ENCODE measurements around the gene KRTAP10-1. TPM values are rescaled to one million over a fixed set of nuclear protein-coding genes. Genes with fewer than 3 reads are reported as not detected.

Gene KRTAP10-1
- total RNA-seq, 3 donors from 2014 or later, result not detected

DNA sequence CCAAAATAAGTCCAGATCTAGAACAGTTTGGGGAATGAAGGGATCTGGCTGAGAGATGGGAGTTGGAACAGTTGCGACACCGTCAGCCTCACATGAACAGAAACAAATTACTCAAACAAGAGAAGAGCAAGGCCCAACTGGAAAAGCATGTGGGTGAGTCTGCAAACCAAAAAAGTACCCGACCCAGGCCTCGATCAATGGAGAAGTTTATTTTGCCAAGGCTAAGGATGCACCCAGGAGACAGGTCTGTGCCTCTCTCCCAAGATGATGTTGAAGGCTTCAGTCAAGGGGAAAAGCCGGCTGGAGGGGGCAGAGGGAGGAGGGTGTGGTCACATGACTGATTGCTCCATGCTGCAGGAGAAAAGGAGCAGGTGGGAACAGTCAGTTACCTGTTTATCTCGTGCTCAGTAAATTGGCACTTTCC is 42.3 kb downstream of the KRTAP10-1 start:
- H3K9me3 ChIP-seq, result peaks cover 4% of the 10 kb centered on the region
- no peak overlapping the region for H3K4me3 ChIP-seq
- peak; percentile 38 for ATAC-seq
- no peaks in the 10 kb centered on the region for H3K36me3 ChIP-seq (ENCODE audit: low read depth)
- H3K4me1 ChIP-seq (ENCODE audit: low read depth), result peaks cover 3% of the 10 kb centered on the region
- no peak for DNase-seq
- intact Hi-C loops (cut with DNase I, micrococcal nuclease), result no loop called here
- no peak for TF ChIP-seq CTCF (IDR thresholded peaks at IDR 0.05)

DNA sequence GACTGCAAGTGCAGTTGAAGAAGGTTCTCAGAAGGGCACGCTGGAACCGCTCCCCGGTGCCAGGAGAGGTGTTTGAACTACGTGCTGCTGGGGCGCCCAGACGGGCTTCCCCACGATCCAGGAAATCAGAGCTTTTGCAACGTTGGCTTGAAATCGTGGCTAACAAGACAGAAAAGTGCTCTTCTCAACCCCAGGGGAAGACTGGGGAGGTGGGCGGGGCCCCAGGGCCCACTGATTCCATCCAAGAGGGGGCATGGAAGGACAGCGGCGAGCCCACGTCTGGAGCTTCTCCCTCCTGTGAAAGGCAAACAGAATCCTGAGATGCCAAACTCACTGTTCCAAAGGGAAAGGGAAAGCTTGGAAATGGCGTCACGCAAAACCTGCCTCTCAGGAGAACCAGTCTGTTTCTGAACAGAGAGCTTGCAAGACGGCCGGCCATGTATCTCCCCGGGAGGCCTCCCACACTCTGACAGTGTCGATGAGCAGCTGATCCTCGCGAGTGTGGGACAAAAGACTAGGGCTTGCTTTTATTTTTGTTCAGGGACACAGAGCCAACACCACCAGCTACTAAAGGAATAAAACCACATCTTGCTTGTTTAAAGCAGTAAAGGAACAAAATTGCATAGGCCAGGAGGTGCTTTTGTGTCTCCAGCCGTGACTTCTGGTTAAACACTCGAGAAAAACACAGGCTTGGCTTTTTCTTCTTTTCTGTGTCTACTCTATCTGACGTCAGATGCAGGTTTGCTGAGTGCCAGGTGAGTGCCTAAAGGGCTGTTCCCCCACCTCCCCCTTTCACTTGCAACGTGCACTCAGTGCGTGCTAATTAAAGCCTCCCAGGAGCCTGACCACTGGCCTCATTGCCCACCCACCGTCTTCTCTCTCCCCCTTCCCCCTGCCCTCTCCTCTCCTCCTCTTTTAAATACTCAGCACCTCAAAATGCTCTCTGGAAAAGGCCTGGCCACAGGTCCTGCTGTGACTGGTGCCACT is 43.1 kb downstream of the KRTAP10-1 start:
- TF ChIP-seq CTCF (IDR thresholded peaks at IDR 0.05), result no peak
- no peak for DNase-seq
- no peak for ATAC-seq
- H3K4me1 ChIP-seq (ENCODE audit: low read depth), result peaks cover 3% of the 10 kb centered on the region
- H3K9me3 ChIP-seq, result peaks cover 4% of the 10 kb centered on the region
- no peaks in the 10 kb centered on the region for H3K36me3 ChIP-seq (ENCODE audit: low read depth)
- intact Hi-C loops (cut with DNase I, micrococcal nuclease), result no loop called here
- H3K4me3 ChIP-seq, result no peak overlapping the region

DNA sequence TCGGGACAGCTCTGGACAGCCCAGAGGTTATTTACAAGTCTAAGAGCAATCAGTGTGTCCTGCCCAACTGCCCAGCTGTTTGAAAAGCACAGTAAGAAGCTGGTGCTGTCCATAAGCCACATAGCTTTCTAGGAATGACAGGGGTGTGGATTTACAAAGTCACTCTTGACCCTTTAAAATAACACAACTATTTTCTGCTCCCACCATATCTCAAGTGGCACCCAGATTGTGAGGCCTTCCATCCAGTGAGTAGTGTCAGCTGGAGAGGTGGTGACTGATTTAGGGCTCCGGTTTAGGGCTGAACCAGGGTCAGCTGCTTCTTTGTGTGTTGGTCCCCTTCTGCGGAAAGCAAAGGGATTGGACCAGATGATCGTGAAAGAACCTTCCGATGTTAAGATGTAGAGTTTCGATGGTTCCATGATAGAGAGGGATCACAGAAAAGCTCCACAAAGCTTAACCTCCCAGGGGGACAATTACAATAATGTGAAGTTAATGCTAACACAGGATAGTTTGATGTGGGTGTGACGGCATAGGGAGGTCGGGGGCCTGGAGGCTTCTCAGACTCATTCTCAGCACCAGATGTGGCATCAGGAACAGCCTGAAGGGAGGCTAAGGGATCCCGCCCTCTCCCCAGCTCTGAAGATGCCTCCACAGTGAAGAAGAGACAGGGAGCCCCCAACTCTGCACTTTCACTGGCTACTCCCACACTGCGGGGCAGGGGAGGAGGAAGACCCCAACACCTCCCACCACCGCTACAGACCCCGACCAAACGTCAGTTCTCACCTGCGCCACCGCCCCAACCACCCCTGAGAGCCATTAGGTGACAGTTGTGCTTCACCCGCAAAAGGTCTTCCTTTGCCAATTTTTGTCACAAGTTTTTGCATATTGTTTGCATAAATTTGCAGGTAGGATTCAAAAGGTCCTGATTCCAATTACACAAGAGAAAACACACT is 44.1 kb downstream of the KRTAP10-1 start:
- DNase-seq (no peak), ATAC-seq (no peak)
- Histone ChIP-seq H3K4me1 (ENCODE audit: low read depth) (peaks cover 3% of the 10 kb centered on the region), H3K36me3 (ENCODE audit: low read depth) (no peaks in the 10 kb centered on the region), H3K9me3 (peaks cover 4% of the 10 kb centered on the region), H3K4me3 (no peak overlapping the region)
- no peak for TF ChIP-seq CTCF (IDR thresholded peaks at IDR 0.05)
- intact Hi-C loops (cut with DNase I, micrococcal nuclease), result no loop called here

DNA sequence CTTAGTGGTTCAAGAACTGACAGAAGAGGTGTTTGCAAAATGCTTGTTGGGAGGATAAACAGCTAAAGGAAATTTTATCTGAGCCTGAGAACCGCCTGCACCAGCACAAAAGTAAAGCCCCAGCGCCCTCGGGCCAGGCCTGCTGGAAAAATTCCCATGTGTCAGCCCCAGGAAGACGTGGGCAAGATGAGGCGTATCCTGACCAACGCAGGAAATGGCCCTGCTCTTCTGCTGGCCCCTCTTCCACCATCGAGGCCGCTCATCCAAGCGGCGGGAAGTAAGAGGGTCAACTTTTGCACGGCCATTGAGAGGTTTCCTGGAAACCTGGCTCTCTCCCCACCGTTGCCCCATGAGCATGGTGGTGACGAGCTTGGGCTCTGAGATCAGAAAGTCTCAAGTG is 45.0 kb downstream of the KRTAP10-1 start:
- intact Hi-C loops (cut with DNase I, micrococcal nuclease), result no loop called here
- DNase-seq, result no peak
- no peak overlapping the region for H3K4me3 ChIP-seq
- peaks cover 3% of the 10 kb centered on the region for H3K4me1 ChIP-seq (ENCODE audit: low read depth)
- H3K9me3 ChIP-seq, result peaks cover 4% of the 10 kb centered on the region
- H3K36me3 ChIP-seq (ENCODE audit: low read depth), result no peaks in the 10 kb centered on the region
- no peak for TF ChIP-seq CTCF (IDR thresholded peaks at IDR 0.05)
- ATAC-seq, result no peak

DNA sequence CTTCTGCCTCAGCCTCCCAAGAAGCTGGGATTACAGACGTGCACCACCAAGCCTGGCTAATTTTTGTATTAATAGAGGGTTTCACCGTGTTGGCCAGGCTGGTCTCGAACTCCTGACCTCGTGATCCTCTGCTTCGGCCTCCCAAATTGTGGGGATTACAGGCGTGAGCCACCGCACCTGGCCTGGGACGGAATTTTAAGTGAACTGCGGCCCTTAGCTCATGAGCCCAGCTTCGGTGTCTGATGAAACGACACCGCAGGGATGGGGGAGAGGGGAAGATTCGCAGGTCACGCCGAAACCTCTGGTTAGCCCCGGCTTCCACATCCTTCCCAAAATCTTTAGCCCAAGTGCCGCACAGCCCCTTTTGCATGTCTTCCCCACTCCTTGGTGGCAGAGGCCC is 45.6 kb downstream of the KRTAP10-1 start:
- intact Hi-C loops (cut with DNase I, micrococcal nuclease), result no loop called here
- no peak for TF ChIP-seq CTCF (IDR thresholded peaks at IDR 0.05)
- H3K4me1 ChIP-seq (ENCODE audit: low read depth), result peaks cover 3% of the 10 kb centered on the region
- H3K9me3 ChIP-seq, result peaks cover 4% of the 10 kb centered on the region
- ATAC-seq (no peak), DNase-seq (no peak)
- no peaks in the 10 kb centered on the region for H3K36me3 ChIP-seq (ENCODE audit: low read depth)
- no peak overlapping the region for H3K4me3 ChIP-seq

Measured in mucosa of descending colon (tissue), 3 donors.